Measurements from ENCODE around the gene MYL5.
"Not testable (repeated sequence)": the region's sequence is repeated elsewhere in the genome, so short reads cannot be mapped to it uniquely, and the experiment has no call there.

The MYL5 gene

GRCh38 chr4:683982-684622, 9.8 kb downstream of the MYL5 start:
- DNase-seq (ENCODE audit: low read depth in 2 of 3, low spot score in 2 of 3): no peak

GRCh38 chr4:684623-685327, 10.4 kb downstream of the MYL5 start:
- no peak for DNase-seq (ENCODE audit: low read depth in 2 of 3, low spot score in 2 of 3)

GRCh38 chr4:685679-686412, 11.5 kb downstream of the MYL5 start:
- no peak for DNase-seq (ENCODE audit: low read depth in 2 of 3, low spot score in 2 of 3)

- DNase-seq (ENCODE audit: low read depth in 2 of 3, low spot score in 2 of 3): no peak
These were observed 12.2 kb downstream of the MYL5 start for GRCh38 chr4:686413-687040.

GRCh38 chr4:687048-687970, 13.0 kb downstream of the MYL5 start:
- DNase-seq (ENCODE audit: low read depth in 2 of 3, low spot score in 2 of 3): no peak

GRCh38 chr4:687971-688853, 13.9 kb downstream of the MYL5 start:
- DNase-seq (ENCODE audit: low read depth in 2 of 3, low spot score in 2 of 3): no peak

GRCh38 chr4:688854-689681, 14.7 kb downstream of the MYL5 start, which contains the start of gene SLC49A3:
TSS of gene SLC49A3 (minus strand) at chr4:689151. CDS start at chr4:689127, 24 bp downstream.
- DNase-seq (ENCODE audit: low read depth in 2 of 3, low spot score in 2 of 3): no peak

GRCh38 chr4:689723-690122, 15.4 kb downstream of the MYL5 start:
- no peak for DNase-seq (ENCODE audit: low read depth in 2 of 3, low spot score in 2 of 3)

- no peak for DNase-seq (ENCODE audit: low read depth in 2 of 3, low spot score in 2 of 3)
These were observed 18.6 kb downstream of the MYL5 start for GRCh38 chr4:692771-693554.

GRCh38 chr4:694341-694940, 20.1 kb downstream of the MYL5 start:
- DNase-seq (ENCODE audit: low read depth in 2 of 3, low spot score in 2 of 3): not testable (repeated sequence)

GRCh38 chr4:699816-700580, 25.7 kb downstream of the MYL5 start:
- no peak for DNase-seq (ENCODE audit: low read depth in 2 of 3, low spot score in 2 of 3)

GRCh38 chr4:700587-701264, 26.4 kb downstream of the MYL5 start:
- DNase-seq (ENCODE audit: low read depth in 2 of 3, low spot score in 2 of 3): no peak

GRCh38 chr4:702618-703048, 28.3 kb downstream of the MYL5 start:
- no peak for DNase-seq (ENCODE audit: low read depth in 2 of 3, low spot score in 2 of 3)

GRCh38 chr4:703336-704197, 29.2 kb downstream of the MYL5 start:
- no peak for DNase-seq (ENCODE audit: low read depth in 2 of 3, low spot score in 2 of 3)

GRCh38 chr4:704198-704891, 30.0 kb downstream of the MYL5 start:
- no peak for DNase-seq (ENCODE audit: low read depth in 2 of 3, low spot score in 2 of 3)

Measured in activated CD8-positive, alpha-beta memory T cell treated with anti-CD3 and anti-CD28 coated beads for 48 hours (primary cell).